GM18517 (cell line): ENCODE measurements around the gene PTPRD.
A peak's percentile ranks its signal among the peaks of the same experiment; 100 is the strongest.

Experiments
- ATAC-seq: cut with Tn5 transposase; IDR thresholded peaks from one replicate; pipeline ENCODE4 v1.9.1; 2021; ENCODE audit warnings: mild to moderate bottlenecking, moderate library complexity; ENCODE audit not compliant: unreplicated experiment

Gene PTPRD

DNA sequence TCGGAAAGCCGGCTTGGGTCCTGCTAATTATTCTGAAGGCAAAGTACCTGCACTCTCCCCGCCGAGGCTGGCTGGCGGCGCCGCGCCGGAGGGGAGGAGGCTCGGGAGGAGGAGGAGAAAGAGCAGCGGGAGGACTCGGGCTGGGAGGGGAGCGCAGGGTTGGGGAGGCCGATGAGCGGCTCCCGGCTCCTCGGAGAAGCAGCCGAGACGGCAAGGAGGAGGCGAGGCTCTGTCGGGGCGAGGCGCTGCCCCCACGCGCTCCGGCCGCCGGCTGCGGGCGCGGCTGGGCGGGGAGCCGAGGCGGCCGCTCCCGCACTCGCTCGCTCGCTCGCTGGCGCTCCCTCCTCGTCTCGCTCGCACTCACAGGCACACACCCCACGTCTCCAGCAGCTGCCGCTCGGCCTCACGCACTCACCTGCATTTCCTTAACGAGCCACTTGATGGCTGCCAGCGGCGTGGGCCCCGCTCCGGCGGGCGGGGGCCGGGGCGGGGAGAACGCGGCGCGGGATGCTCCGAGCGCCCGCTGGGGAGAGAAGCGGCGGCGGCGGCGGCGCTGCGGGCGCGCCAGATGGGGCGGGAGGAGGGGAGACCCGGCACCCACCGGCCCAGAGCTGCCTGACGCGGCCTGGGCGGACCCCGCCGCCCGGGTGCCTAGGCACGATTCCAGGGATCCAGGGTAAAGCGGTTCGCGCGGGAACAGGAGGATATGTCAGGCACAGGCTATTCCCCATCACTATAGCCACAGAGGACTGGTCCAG lies at the start of gene PTPRD:
Gene PTPRD (minus strand): TSS at position 362 of the 758 bp plus-strand sequence.
- peak; percentile 86 for ATAC-seq

DNA sequence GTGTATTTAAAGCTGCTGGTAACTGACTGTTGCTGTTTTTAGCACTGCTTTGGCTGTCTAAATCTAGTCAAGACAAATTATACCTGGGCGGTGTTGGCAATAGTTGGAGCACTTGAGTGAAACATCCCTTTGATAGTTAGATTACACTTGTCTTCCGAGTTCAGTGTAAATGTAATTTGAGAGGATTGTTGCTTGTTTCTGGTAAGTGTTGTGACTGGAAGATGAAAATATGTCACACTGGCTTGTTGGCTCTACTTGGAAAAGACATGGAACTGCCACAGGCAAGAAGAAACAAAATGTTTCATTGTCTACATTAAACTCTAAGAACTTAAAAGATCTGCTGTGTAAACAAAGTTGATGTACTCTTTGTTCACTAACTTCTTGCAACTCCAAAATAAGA lies 49.2 kb upstream of the PTPRD start:
- ATAC-seq: no peak

DNA sequence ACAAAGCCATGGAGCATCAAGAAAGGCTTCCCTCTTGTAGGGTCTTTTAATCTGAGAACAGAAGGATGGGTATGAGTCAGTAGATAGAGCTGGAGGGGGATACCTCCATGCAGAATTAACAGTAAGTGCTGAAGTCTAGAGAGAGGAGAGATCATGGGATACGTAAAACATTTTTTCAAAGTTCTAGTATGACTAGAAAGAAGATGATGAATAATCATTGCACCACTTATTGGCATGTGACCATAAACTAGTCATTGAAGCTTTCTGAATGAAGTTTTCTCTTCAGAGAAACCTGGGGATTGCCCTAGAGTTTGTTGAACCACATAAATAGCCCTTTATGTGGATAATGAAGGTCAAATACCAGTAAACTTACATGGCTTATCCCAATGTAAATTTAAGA lies 48.6 kb upstream of the PTPRD start:
- no peak for ATAC-seq

DNA sequence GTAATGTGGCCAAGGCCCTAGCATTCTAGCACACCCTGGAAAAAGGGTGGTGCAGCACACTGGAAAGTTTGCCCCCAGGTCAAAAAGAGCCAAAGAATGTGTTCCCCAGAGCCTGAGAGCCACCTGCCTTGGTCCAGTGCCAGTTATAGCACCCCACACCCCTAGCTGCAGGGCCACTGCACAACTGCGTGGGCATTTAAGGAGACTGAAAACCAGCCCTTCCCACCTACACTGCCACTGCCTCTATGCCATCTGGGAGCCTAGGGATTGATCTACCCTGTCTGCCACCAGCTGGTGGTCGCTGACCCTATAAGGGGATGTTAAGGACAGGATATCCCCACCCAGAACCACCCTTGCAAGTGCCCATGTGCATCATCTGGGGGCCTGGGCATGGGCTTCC lies 38.2 kb upstream of the PTPRD start:
- ATAC-seq: no peak

DNA sequence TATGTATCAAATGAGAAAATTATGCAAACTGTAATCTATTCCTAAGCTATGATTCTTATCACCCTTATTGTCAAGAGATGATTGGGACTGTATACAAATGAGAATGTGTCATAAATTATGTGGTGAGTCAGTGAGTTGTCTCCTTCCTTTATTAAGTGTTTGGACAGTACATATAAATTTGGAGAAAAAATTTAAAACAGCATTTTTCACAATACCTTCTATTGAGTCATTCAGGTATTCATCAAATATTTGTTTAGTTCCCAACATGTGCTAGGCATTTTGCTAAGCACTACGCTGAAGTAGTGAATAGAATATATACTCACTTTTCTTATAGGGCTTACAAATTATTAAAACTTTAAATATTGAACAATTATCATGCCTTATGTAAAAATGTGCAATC lies 36.3 kb upstream of the PTPRD start:
- ATAC-seq: no peak

DNA sequence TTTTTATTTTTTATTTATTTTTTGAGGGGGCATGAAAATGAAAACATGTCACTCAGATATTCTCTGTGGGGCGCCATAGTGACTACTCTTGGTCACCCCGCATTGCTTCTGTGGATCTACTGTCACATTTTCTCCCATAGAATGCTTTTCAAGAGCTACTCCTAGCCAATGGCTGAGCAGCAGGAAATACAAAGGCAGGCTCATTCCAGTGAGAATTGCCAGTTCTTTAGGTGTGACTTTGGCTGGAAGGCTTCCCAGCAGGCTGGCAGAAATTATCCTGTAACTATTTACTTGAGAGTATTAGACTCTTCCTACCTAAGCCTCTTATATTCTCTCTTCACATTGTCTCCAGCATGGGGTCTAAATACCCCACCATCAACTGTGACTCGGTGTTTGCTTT lies 21.0 kb upstream of the PTPRD start:
- ATAC-seq: no peak

DNA sequence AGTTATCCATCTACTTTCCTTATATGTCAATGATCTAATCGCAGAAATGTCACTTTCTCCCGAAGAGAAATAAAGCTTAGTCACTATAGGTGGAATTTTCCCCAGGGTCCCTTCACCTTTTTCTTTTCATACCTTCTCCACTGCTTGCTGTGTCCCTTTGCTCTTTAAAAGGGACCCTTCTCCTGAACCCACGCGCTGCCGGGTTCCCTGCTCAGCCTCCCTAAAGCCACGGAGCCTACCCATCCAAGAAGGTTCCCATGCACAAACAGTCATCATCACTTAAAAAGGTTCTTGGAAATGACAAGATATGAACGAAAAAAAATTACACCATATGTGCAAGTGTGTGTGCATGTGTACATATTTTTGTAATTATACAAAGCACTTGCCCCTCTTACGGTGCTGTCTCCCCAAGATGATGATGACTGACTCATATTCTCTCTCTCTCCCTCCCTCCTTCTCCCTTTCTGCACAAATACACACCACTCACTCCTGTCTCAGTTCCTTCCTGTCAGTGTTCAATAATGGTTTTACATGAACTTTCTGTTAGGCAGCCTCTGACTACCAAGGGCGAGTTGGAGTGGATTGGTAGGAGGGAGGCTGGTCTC lies 1.5 kb upstream of the PTPRD start:
- ATAC-seq: no peak

DNA sequence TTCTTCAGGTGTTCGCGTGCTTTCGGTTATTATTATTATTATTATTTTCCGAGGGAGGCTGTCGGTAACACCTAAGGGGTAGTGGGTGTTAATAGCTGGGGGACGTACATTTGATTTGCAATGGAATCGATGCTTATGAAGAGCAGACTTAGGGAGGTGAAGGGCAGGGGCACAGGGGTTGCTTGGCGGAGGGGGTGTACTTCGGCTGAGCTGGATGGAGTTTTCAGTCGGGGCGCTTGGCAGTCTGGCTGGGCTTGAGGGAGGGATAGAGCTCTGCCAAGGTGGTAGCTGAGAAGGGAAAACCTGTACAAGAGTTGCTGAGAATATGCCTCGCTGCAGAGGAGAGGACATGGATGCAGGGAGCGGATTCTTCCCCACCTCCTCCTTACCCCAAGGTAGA lies 617 bp upstream of the PTPRD start:
- no peak for ATAC-seq

DNA sequence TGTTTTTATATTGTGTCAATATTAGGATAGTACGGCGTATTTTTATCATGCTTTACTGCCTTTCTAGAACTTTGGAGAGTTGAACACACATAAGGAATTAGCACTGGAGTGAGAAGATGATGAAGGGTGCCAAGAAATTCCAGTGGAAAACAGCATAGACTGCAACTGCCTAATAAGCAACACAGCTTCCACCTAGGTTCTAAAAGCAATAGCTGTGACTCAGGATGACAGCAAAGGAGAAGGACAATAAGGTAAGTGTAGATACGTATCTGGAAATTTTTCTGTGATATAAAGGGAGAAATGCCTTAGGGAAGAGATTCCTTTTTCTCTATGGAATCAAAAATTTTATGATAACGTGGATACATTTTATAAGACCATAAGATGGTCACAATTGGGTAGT lies 7.4 kb downstream of the PTPRD start:
- no peak for ATAC-seq

DNA sequence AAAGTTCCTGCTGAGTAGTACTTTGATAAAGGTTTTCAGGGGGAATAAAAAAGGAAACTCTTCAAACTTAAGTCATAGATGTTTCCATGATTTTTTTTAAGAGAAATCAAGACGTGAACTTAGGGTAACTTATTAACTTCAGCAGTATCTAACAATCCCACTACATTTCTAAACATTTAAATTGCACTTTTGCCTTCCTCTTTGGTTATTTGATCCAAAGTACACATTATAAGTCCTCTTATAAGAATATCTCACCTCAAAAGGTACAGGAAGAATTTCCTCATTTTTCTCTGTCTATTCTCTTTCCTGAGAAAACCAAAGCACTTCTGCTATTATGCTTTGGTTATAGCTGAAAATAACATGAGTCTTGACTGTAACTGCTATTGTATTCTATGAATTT lies 7.9 kb downstream of the PTPRD start:
- ATAC-seq: no peak

DNA sequence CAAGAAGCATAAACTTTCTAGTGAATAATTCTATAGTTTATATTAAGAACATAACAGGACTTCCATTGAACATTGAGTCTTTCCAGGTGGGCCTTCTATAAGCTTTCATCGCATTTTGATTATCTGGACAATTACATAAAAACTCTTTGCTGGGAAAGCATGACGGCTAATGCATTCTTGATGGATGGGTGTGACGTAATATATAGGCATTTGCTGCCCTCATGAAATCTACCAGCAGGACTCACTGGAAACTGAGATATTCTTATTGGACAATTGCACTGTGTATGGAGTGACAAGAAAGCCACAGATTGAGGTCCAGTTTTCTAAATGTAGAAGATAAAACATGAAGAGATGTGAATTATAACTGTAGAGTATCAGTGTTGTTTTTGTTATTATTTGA lies 15.0 kb downstream of the PTPRD start:
- no peak for ATAC-seq

DNA sequence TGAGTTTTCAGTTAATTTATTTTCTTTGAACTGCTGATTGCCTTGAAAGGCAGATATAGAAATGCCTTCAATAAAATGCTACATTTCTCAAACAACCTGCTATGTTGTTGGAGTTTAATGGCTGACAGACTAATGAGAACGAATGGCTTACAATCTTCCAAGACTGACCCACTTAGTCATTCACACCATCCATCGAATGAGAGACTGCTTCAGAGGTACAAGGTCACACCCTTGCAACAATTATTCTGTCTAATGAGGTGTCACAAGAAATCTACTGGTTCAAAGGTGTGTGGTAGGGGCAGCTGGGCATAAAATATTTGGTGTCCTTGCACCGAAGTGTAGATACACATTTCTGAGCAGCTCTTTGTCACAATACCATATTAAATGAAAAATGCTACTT lies 18.3 kb downstream of the PTPRD start:
- ATAC-seq: no peak

DNA sequence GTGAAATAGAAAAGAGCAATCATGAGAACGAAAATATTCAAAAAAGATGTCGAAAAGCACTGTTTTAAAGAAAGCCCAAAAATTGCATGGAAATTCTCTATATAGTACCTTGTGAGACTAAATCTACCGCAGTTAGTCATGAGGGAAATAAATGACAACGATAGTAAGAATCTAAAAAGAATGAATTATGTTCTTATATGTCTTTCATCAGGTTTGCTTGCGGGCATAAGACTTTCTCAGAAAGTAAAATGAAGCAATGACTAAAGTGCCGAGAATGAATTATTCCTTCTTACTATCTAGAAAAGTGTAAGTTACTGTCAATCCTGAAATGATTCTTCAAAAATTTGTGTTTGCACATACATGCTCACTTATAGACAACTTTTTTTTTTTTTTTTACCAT lies 26.4 kb downstream of the PTPRD start:
- ATAC-seq: no peak

DNA sequence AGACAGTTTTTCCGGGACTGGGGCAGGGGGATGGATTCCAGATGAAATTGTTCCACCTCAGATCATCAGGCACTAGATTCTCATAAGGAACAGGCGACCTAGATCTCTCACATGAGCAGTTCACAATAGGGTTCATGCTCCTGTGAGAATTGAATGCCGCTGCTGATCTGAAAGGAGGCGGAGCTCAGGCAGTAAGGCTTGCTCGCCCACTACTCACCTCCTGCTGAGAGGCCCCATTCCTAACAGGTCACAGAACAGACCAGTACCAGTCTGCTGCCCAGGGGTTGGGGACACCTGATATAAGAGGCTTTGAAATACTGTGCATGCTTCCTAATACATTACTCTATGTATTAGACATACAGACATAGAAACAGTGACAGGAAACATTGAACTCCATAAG lies 41.1 kb downstream of the PTPRD start:
- no peak for ATAC-seq

DNA sequence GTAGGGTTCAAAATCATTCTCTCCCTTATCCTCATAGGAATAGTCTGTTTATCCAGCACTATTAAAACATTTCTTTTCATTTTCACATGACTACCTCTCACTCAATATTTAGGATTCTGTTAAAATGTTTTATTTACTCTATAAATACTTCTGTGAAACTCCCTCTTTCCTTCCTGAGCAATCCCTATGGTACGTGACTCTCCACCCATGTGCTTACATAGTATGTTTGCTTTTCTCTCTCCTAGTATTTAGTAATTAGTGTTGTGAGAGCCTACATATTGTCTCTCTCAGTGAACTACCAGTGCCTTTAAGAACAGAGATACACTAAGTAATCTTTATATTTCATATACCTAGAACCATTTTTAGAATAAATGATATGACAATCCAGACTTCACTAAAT lies 46.0 kb downstream of the PTPRD start:
- ATAC-seq: no peak

DNA sequence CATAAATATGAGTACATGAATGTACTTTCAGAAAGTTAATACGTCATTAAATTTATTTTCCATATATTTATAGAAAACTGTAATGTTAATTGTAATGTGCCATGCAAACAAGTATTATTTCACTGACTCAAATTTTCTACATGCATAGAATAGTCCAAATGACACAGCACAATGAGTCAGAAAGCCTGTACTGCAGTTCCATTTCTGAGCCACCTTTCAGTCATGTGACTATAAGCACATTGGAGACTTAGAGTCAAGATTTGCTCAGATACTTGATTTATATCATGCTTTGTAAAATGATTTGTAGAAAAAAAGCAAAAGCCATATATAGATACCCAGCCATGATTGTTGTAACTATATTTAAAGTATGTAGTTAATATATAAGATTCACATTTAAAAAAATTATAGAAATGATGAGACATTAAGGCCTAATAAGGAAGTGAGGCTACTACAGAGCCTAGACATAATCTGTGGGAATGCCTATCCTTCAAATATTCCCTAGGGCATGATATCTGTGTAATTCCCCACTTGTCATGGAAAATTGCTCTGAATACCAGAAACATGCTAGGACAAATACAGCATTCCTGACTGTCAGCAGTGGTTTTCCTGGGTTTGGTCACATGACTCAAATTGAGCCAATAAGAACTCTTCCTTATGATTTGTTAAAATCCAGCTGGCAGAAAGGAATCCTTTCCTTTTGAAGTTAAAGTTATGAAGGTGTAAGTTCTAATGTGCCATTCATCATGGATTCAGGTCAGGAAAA lies 50.0 kb downstream of the PTPRD start:
- no peak for ATAC-seq

DNA sequence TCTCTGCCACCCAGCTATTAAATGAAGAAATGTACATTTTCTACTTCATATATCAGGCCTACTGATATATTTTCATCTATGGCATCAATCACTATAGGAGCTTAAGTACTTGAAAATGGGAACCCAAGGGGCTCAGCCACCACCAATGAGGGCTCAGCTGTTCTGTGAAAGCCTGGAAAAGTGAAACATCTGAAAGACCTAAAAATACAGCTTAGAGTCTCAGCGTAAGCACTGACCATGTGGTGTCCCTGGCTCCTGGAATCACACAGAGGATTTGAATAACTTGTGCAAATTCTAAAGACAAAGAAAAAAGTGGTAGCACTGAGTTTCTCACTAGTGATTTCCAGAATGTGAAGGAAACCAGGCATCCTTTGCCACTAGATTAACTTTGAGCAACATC lies 64.5 kb downstream of the PTPRD start:
- no peak for ATAC-seq

DNA sequence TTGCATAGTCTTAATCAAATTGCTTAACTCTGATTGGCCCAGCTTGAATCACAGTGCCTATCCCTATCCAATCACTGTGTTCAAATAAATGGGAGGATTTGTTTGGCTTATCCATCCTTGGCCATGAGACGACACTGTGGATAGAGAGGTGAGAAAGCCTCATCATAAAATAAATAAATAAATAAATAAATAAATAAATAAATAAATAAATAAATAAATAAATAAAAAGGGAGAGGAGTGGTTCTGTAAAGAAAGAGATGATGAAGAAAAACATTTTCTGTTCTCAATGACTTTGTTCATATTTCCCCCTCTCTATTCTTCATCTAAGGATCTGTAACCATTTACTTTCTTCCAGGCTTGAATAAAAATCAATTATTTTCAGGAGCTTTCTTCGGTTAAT lies 74.7 kb downstream of the PTPRD start:
- no peak for ATAC-seq

DNA sequence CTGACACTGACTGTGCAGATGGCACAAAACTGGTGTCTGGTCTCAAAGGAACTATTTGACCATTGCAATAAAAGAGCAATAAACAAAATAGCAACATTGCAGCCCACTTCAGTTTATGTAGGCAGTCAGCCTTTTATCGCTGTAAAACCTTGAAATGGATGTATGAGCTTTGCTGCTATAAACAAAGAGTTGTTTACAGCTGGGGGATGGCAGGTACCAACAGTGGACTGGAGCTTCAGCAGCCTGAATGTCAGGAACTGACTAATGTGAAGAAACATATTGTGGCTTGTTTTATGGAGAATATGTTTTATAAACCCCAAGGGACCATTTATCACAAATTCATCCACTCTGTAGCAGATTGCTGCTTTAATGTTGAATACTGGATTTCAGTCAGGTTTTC lies 78.0 kb downstream of the PTPRD start:
- no peak for ATAC-seq

DNA sequence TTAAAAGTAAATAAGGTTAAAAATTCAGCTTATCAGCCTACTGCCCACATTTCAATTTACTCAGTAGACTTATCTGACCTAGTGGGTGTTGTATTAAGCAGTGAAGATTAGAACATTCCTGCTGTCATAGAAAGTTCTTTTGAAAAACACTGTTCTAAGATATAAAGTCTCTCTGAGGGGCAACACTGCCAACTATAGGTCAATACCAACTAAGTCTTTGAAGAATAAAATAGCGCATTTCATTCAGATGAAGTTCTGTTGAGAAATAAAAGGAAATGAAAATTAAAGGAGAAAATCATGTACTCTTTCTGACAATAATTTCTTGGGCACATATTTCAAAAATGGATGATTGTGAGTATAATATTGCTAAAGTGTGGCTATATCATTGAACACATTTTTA lies 86.8 kb downstream of the PTPRD start:
- ATAC-seq: no peak

DNA sequence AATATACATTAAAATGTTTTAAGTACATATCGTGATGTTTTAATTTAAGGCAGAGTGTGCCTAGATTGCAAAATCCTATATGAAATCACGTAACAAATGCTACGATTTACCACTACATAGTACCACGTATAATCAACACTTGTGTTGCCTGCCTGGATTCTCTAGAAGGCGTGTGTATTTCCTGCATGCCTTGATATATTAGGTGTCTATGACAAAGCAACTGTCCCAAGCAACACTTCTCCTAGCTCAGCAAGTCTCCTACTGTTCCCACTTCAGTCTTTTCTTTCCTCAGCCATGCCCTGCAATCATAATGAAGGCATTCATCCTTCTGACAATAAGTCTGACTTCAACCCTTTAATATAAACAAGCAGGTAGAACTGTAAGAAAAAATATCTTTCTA lies 89.6 kb downstream of the PTPRD start:
- ATAC-seq: no peak

DNA sequence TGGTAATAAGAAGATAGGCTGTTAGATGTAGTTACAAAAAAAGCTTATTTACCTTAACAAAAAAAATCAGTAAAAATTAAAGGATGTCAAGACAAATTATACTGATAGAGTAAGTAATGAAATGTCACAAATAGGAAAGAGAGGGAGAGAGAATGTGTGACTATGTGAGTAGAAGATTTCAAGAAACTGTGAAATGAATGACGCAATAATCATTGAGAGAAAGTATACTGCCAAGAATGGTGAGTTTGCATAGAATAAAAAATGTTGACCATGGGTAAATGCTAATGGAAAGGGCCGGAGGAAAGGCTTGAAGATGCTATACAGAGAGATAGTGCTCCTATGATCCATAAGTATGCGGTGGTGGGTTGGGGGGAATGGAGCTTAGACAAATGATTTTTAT lies 100.7 kb downstream of the PTPRD start:
- ATAC-seq: no peak
